HepG2 (cell line): Measurements from ENCODE around the gene SIVA1. TPM values are rescaled to one million over a fixed set of nuclear protein-coding genes. Genes with fewer than 3 reads are reported as not detected.

Experiments
- ATAC-seq: fragments of 200-7000 bp; cut with Tn5 transposase; 3 replicates; pipeline ENCODE4 v1.9.1; 2020; ENCODE audit warnings: mild to moderate bottlenecking, moderate library complexity
- BruUV-seq: library from RNA; stranded (reverse); fragments of 400-500 nt; replicated peaks from 2 replicates; lab custom pipeline; 2021; lab: Mats Ljungman, UMichigan
- CTCF ChIA-PET: fragments of 300-600 bp; formaldehyde crosslinking; extraction: SDS; loops from one replicate; lab custom pipeline; 2021; ENCODE audit warnings: low total read pairs, inconsistent platforms, low intra/inter-chr PET ratio; lab: Yijun Ruan, JAX
- POLR2A ChIA-PET: fragments of 350-600 bp; sonication (Branson Sonifier 250); formaldehyde crosslinking; loops from one replicate; lab custom pipeline; 2020; ENCODE audit warnings: antibody characterized with exemption, inconsistent platforms; lab: Yijun Ruan, JAX
- DNase-seq: peaks from one replicate; pipeline ENCODE4 v3.0.0-alpha.2; 2015; ENCODE audit warnings: low spot score
- FAIRE-seq: peaks from 3 replicates; lab custom pipeline; 2011; peaks lifted over from hg19 to GRCh38; lab: Jason Lieb, UNC
- H2AFZ ChIP-seq: one replicate; pipeline ENCODE4 v1.6.1; 2011; ENCODE audit warnings: low read length, inconsistent platforms
- H3K27ac ChIP-seq: fragments of 300-600 bp; 3 replicates; pipeline ENCODE4 v1.8.0; 2011; ENCODE audit warnings: mixed run types, mild to moderate bottlenecking, mixed read lengths, low read length, inconsistent platforms; ENCODE audit not compliant: insufficient read depth; ENCODE audit errors: extremely low read length
- H3K27me3 ChIP-seq, 2 experiments: fragments of 200-600 bp in 1 of 2; 2 replicates in 1 of 2; 3 replicates in 1 of 2; pipeline versions ENCODE4 v1.6.0 to v1.8.0; 2011; ENCODE audit warnings: low read length in 2 of 2, mild to moderate bottlenecking in 2 of 2, moderate library complexity in 2 of 2, inconsistent platforms in 1 of 2; ENCODE audit not compliant: insufficient read depth in 2 of 2, control insufficient read depth in 1 of 2
- H3K36me3 ChIP-seq, 2 experiments: fragments of 200-600 bp in 1 of 2; replicated peaks in 1 of 2; 2 replicates in 1 of 2; 3 replicates in 1 of 2; pipeline versions ENCODE4 v1.5.1 to v1.8.0; 2011; ENCODE audit warnings: low read length in 2 of 2, inconsistent platforms in 1 of 2; ENCODE audit not compliant: insufficient read depth in 2 of 2, control insufficient read depth in 1 of 2
- H3K4me1 ChIP-seq: 2 replicates; pipeline ENCODE4 v1.5.1; 2012; ENCODE audit warnings: low read length, inconsistent platforms; ENCODE audit not compliant: insufficient read depth
- H3K4me2 ChIP-seq: 2 replicates; pipeline ENCODE4 v1.6.0; 2011; ENCODE audit warnings: low read depth, low read length, inconsistent platforms
- H3K4me3 ChIP-seq, 3 experiments: fragments of 200-600 bp in 1 of 3; sonication (generic), shearing (Covaris generic) in 1 of 3; replicated peaks in 1 of 3; 2 replicates each; pipeline ENCODE4 v1.5.1; 2011 to 2016; ENCODE audit warnings: low read length in 3 of 3, inconsistent platforms in 2 of 3, low read depth in 2 of 3, mild to moderate bottlenecking in 2 of 3, control low read depth in 1 of 3, mixed read lengths in 1 of 3; ENCODE audit not compliant: insufficient read depth in 1 of 3
- H3K79me2 ChIP-seq: one replicate; pipeline ENCODE4 v1.6.1; 2011; ENCODE audit warnings: low read length, inconsistent platforms; ENCODE audit not compliant: insufficient read depth
- H3K9ac ChIP-seq: 2 replicates; pipeline ENCODE4 v1.6.0; 2011; ENCODE audit warnings: mild to moderate bottlenecking, low read depth, low read length, inconsistent platforms; ENCODE audit not compliant: insufficient read depth
- H3K9me3 ChIP-seq: 2 replicates; pipeline ENCODE4 v1.5.1; 2012; ENCODE audit warnings: mild to moderate bottlenecking, low read length
- H4K20me1 ChIP-seq: 2 replicates; pipeline ENCODE4 v1.6.0; 2011; ENCODE audit warnings: inconsistent platforms, mild to moderate bottlenecking, low read length, moderate library complexity; ENCODE audit not compliant: insufficient read depth
- ATF7-NPFF ChIP-seq: sonication (generic); formaldehyde crosslinking; IDR thresholded peaks from 2 replicates; pipeline ENCODE4 v1.8.1; 2023; ENCODE audit warnings: mild to moderate bottlenecking, low read depth, missing genetic modification reagents, moderate library complexity
- ATRX ChIP-seq: sonication (generic); formaldehyde crosslinking; IDR thresholded peaks from 2 replicates; pipeline ENCODE4 v1.4.0; 2020; ENCODE audit warnings: missing genetic modification reagents, borderline replicate concordance
- FOSL2 ChIP-seq: sonication (generic); formaldehyde crosslinking; IDR thresholded peaks from 2 replicates; pipeline ENCODE4 v1.4.0; 2020; ENCODE audit warnings: missing genetic modification reagents
- HNF4G ChIP-seq, 2 experiments: sonication (generic) in 1 of 2; formaldehyde crosslinking in 1 of 2; IDR thresholded peaks; 2 replicates each; pipeline versions ENCODE4 v1.4.0 to v1.6.1; 2011 to 2020; ENCODE audit warnings: borderline replicate concordance in 2 of 2, low read depth in 2 of 2, mild to moderate bottlenecking in 2 of 2, low read length in 1 of 2, missing genetic modification reagents in 1 of 2, moderate library complexity in 1 of 2
- KLF6 ChIP-seq: IDR thresholded peaks from 2 replicates; pipeline ENCODE4 v1.8.0; 2016; ENCODE audit warnings: missing biosample characterization, missing genetic modification reagents
- MAF1 ChIP-seq: sonication (generic); formaldehyde crosslinking; IDR thresholded peaks from 2 replicates; pipeline ENCODE4 v1.5.0; 2020; ENCODE audit warnings: missing genetic modification reagents, borderline replicate concordance
- RFXAP ChIP-seq: sonication (generic); formaldehyde crosslinking; IDR thresholded peaks from 2 replicates; pipeline ENCODE4 v1.4.0; 2020; ENCODE audit warnings: missing genetic modification reagents, borderline replicate concordance
- SNAI1 ChIP-seq: sonication (generic); formaldehyde crosslinking; IDR thresholded peaks from 2 replicates; pipeline ENCODE4 v1.5.0; 2020; ENCODE audit warnings: mild to moderate bottlenecking, missing genetic modification reagents, borderline replicate concordance
- SNAPC2 ChIP-seq: sonication (generic); formaldehyde crosslinking; IDR thresholded peaks from 2 replicates; pipeline ENCODE4 v1.8.1; 2022; ENCODE audit warnings: mild to moderate bottlenecking, missing genetic modification reagents
- SP5 ChIP-seq: IDR thresholded peaks from 2 replicates; pipeline ENCODE4 v1.6.1; 2016; ENCODE audit warnings: low read depth, borderline replicate concordance
- TBP ChIP-seq: sonication (generic); formaldehyde crosslinking; IDR thresholded peaks from 2 replicates; pipeline ENCODE4 v1.5.0; 2020; ENCODE audit warnings: missing genetic modification reagents
- ZNF224 ChIP-seq: sonication (generic); formaldehyde crosslinking; IDR thresholded peaks from 2 replicates; pipeline ENCODE4 v1.5.0; 2020; ENCODE audit warnings: mild to moderate bottlenecking, missing genetic modification reagents
- ZNF572 ChIP-seq: sonication (generic); formaldehyde crosslinking; IDR thresholded peaks from 2 replicates; pipeline ENCODE4 v1.5.1; 2020; ENCODE audit warnings: mild to moderate bottlenecking, missing genetic modification reagents
- WGBS: methylation state at CpG from one replicate; pipeline ENCODE4 v1.1.6; 2017; ENCODE audit warnings: low lambda C conversion rate; 5-methylcytosine and 5-hydroxymethylcytosine counted together
- in situ Hi-C: cut with HindIII; loops from 2 replicates; pipeline ENCODE4 v1.10.0; 2017; ENCODE audit warnings: low pct_unique_long_range_greater_than_20kb; ENCODE audit not compliant: extremely low pct_ligation_motif_present
- intact Hi-C: fragments of 100-400 bp; cut with micrococcal nuclease; formaldehyde crosslinking; loops from one replicate; pipeline ENCODE4 v1.10.0; 2022; ENCODE audit not compliant: unreplicated experiment
- polyA plus RNA-seq, 8 experiments: library from polyadenylated mRNA; depleted of rRNA in 3 of 8; stranded (reverse) in 7 of 8; unstranded in 1 of 8; fragments of >200 nt; fragmentation: Illumina TruSeq in 4 of 8; extraction: Trizol in 4 of 8; gene quantifications; 2 replicates each; pipeline versions ENCODE4 v1.2.1 to v1.2.3, GENCODE V29; 2011 to 2016; ENCODE audit warnings: low read depth in 4 of 8, missing spikeins in 1 of 8, mixed read lengths in 1 of 8; ENCODE audit not compliant: insufficient read depth in 1 of 8
- total RNA-seq, 5 experiments: library from RNA; depleted of rRNA; stranded (reverse); fragments of >200 nt; fragmentation: Illumina TruSeq; extraction: Trizol; gene quantifications; 2 replicates each; pipeline ENCODE4 v1.2.3, GENCODE V29; 2016; ENCODE audit warnings: low read depth in 1 of 5
- TF ChIP-seq, protein P1 (sequence below): sonication (generic); formaldehyde crosslinking; IDR thresholded peaks from 2 replicates; pipeline ENCODE4 v1.4.0; 2020; ENCODE audit warnings: missing genetic modification reagents, mild to moderate bottlenecking, borderline replicate concordance

SIVA1 gene
- total and polyA plus RNA-seq, 2 of the 13 experiments (the other 11 are each of a cell fraction or from before 2014, with no cell fraction given), result 123 to 186 TPM

DNA sequence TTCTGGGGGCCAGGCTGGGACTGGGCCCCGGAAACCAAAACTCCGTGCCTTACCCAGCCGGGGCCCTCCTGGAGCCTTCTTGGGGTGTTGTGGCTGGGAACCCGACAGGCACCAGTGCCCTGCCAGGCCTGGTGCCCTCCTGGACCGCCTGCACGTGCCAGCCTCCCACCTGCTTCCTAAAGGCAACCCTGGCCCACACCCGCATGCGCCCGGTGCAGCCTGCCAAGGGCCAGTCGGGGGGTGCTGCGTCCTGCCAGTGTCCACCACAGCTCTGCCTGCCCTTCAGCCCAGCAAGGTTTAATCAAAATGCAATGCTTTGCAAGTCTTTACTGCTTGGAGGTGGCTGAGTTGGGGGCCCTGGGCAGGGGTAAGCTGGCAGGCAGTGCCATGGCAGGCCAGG, 34.1 kb upstream of the SIVA1 start:
- FAIRE-seq (no peak), ATAC-seq (no peak), DNase-seq (no peak)
- H3K9me3 ChIP-seq, result no peaks in the 10 kb centered on the region
- no peak overlapping the region for H2AFZ ChIP-seq
- no peak overlapping the region for H3K4me3 ChIP-seq
- H3K27me3 ChIP-seq, result no peaks in the 10 kb centered on the region
- ChIA-PET CTCF (no interaction called here), POLR2A (no interaction called here)
- no peaks in the 10 kb centered on the region for H3K79me2 ChIP-seq
- WGBS, result 97% methylated on average over 5 of the region's 11 CpGs
- H3K27ac ChIP-seq, result no peak overlapping the region
- no peak for TF ChIP-seq TBP (CRISPR knock-in tag)
- no peak for TF ChIP-seq SNAPC2 (CRISPR knock-in tag)
- no peak for TF ChIP-seq KLF6 (CRISPR knock-in tag)
- no peak for TF ChIP-seq MAF1 (CRISPR knock-in tag)
- TF ChIP-seq ZNF224 (CRISPR knock-in tag), result no peak
- TF ChIP-seq, protein P1, sequence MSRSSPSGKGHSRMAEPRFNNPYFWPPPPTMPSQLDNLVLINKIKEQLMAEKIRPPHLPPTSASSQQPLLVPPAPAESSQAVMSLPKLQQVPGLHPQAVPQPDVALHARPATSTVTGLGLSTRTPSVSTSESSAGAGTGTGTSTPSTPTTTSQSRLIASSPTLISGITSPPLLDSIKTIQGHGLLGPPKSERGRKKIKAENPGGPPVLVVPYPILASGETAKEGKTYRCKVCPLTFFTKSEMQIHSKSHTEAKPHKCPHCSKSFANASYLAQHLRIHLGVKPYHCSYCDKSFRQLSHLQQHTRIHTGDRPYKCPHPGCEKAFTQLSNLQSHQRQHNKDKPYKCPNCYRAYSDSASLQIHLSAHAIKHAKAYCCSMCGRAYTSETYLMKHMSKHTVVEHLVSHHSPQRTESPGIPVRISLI (CRISPR knock-in tag), result no peak
- TF ChIP-seq SP5 (CRISPR knock-in tag), result no peak
- no peak for TF ChIP-seq FOSL2 (CRISPR knock-in tag)
- TF ChIP-seq ATRX, result no peak
- no peak for TF ChIP-seq HNF4G (IDR thresholded peaks at IDR 0.05; ENCODE audit: borderline replicate concordance, low read depth, low read length)
- TF ChIP-seq HNF4G (CRISPR knock-in tag; IDR thresholded peaks at IDR 0.05; ENCODE audit: borderline replicate concordance, low read depth), result no peak
- TF ChIP-seq ZNF572 (CRISPR knock-in tag), result no peak
- TF ChIP-seq ATF7-NPFF, result no peak
- TF ChIP-seq RFXAP, result no peak
- TF ChIP-seq SNAI1 (CRISPR knock-in tag), result no peak
- BruUV-seq, result no TSS peak
- H4K20me1 ChIP-seq, result no peaks in the 10 kb centered on the region
- peaks cover 28% of the 10 kb centered on the region for H3K4me1 ChIP-seq
- H3K9ac ChIP-seq, result no peak overlapping the region
- H3K36me3 ChIP-seq, result peaks cover 1 to 5% of the 10 kb centered on the region in 2 experiments; a peak in 1 of 5 replicates
- in situ Hi-C loops (no loop called here), intact Hi-C loops (no loop called here)
- no peak overlapping the region for H3K4me2 ChIP-seq
